ENCODE data around the gene EPB41L1.

EPB41L1 gene

DNA sequence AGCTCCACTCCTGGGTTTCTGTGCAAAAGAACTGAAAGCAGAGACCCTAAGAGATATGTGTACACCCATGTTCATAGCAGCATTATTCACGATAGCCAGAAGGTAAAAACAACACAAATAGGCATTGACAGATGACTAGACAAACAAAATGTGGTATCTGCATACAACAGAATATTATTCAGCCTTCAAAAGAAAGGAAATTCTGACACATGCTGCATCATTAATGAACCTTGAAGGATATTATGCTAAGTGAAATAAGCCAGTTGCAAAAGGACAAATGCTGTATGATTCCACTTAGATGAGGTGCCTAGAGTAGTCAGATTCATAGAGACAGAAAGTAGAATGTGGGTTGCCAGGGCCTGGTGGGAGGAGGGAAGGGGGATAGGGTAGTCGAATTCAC, 99.5 kb downstream of the EPB41L1 start:
- no peak for TF ChIP-seq EP300 (IDR thresholded peaks at IDR 0.05; ENCODE audit: borderline replicate concordance)
- TF ChIP-seq FOXM1 (IDR thresholded peaks at IDR 0.05; ENCODE audit: borderline replicate concordance, low read depth): no peak
- TF ChIP-seq, protein P1, sequence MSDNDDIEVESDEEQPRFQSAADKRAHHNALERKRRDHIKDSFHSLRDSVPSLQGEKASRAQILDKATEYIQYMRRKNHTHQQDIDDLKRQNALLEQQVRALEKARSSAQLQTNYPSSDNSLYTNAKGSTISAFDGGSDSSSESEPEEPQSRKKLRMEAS (IDR thresholded peaks at IDR 0.05): no peak
- TF ChIP-seq CREB1 (IDR thresholded peaks at IDR 0.05; ENCODE audit: low read depth): no peak
- TF ChIP-seq YY1 (IDR thresholded peaks at IDR 0.05; ENCODE audit: low read depth): no peak

DNA sequence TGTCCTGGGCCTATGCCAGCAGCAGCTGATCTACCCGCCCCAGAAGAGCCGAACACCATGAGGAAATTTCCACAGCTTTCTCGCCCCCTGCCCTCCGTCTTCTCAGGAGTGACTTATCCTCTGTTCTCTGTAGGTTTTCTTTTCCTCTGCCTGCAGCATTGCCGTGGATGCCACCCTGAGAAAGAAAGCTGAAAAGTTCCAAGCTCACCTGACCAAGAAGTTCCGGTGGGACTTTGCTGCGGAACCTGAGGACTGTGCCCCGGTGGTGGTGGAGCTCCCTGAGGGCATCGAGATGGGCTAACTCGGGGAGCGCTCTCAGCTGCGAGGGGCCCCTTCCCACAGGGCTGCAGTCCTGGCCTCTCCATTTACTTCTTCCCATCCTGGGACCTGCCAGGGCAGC, 100.9 kb downstream of the EPB41L1 start:
- TF ChIP-seq YY1 (IDR thresholded peaks at IDR 0.05; ENCODE audit: low read depth) (no peak), EP300 (IDR thresholded peaks at IDR 0.05; ENCODE audit: borderline replicate concordance) (no peak), TAF1 (IDR thresholded peaks at IDR 0.05; ENCODE audit: low read depth) (no peak), USF1 (IDR thresholded peaks at IDR 0.05) (no peak), FOXM1 (IDR thresholded peaks at IDR 0.05; ENCODE audit: borderline replicate concordance, low read depth) (no peak)
- TF ChIP-seq, protein P1 (IDR thresholded peaks at IDR 0.05): no peak
- TF ChIP-seq, protein P2, sequence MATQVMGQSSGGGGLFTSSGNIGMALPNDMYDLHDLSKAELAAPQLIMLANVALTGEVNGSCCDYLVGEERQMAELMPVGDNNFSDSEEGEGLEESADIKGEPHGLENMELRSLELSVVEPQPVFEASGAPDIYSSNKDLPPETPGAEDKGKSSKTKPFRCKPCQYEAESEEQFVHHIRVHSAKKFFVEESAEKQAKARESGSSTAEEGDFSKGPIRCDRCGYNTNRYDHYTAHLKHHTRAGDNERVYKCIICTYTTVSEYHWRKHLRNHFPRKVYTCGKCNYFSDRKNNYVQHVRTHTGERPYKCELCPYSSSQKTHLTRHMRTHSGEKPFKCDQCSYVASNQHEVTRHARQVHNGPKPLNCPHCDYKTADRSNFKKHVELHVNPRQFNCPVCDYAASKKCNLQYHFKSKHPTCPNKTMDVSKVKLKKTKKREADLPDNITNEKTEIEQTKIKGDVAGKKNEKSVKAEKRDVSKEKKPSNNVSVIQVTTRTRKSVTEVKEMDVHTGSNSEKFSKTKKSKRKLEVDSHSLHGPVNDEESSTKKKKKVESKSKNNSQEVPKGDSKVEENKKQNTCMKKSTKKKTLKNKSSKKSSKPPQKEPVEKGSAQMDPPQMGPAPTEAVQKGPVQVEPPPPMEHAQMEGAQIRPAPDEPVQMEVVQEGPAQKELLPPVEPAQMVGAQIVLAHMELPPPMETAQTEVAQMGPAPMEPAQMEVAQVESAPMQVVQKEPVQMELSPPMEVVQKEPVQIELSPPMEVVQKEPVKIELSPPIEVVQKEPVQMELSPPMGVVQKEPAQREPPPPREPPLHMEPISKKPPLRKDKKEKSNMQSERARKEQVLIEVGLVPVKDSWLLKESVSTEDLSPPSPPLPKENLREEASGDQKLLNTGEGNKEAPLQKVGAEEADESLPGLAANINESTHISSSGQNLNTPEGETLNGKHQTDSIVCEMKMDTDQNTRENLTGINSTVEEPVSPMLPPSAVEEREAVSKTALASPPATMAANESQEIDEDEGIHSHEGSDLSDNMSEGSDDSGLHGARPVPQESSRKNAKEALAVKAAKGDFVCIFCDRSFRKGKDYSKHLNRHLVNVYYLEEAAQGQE (IDR thresholded peaks at IDR 0.05; ENCODE audit: low read depth): no peak

- TF ChIP-seq TEAD4 (IDR thresholded peaks at IDR 0.05) (no peak), ZBTB7A (IDR thresholded peaks at IDR 0.05; ENCODE audit: low read depth) (no peak), RAD21 (IDR thresholded peaks at IDR 0.05; ENCODE audit: low read depth) (no peak), EGR1 (IDR thresholded peaks at IDR 0.05) (no peak), TAF1 (IDR thresholded peaks at IDR 0.05; ENCODE audit: low read depth) (no peak), TCF12 (IDR thresholded peaks at IDR 0.05; ENCODE audit: low read depth) (no peak), YY1 (IDR thresholded peaks at IDR 0.05; ENCODE audit: low read depth) (no peak), CEBPB (IDR thresholded peaks at IDR 0.05) (no peak), FOXM1 (IDR thresholded peaks at IDR 0.05; ENCODE audit: borderline replicate concordance, low read depth) (no peak), NFIC (IDR thresholded peaks at IDR 0.05) (no peak), CREB1 (IDR thresholded peaks at IDR 0.05; ENCODE audit: low read depth) (no peak)
- TF ChIP-seq, protein P2 (IDR thresholded peaks at IDR 0.05; ENCODE audit: low read depth): no peak
- TF ChIP-seq, protein P1 (IDR thresholded peaks at IDR 0.05): no peak
Observed at GRCh38 chr20:36259177-36260061, 104.9 kb downstream of the EPB41L1 start.

- TF ChIP-seq YY1 (IDR thresholded peaks at IDR 0.05; ENCODE audit: low read depth) (no peak), NFIC (IDR thresholded peaks at IDR 0.05) (no peak), TEAD4 (IDR thresholded peaks at IDR 0.05) (no peak), EP300 (IDR thresholded peaks at IDR 0.05; ENCODE audit: borderline replicate concordance) (no peak), EGR1 (IDR thresholded peaks at IDR 0.05) (no peak)
- TF ChIP-seq, protein P2 (IDR thresholded peaks at IDR 0.05; ENCODE audit: low read depth): no peak
Observed at GRCh38 chr20:36260316-36260715, 105.8 kb downstream of the EPB41L1 start.

Data from Ishikawa (cell line).